ENCODE data around the gene PAX3.

The PAX3 gene

GRCh38 chr2:222298311-222299150, at the start of gene PAX3:
PAX3 (minus strand) TSS chr2:222298998; CDS start chr2:222298615, 383 bp downstream.
- no peak for DNase-seq (ENCODE audit: low read depth in 2 of 2)

- no peak for DNase-seq (ENCODE audit: low read depth in 2 of 2)
These were observed 42.5 kb upstream of the PAX3 start for GRCh38 chr2:222341331-222341730.

- no peak for DNase-seq (ENCODE audit: low read depth in 2 of 2)
These were observed 39.6 kb upstream of the PAX3 start for GRCh38 chr2:222338374-222338773.

GRCh38 chr2:222336931-222337330, 38.1 kb upstream of the PAX3 start:
- DNase-seq (ENCODE audit: low read depth in 2 of 2): no peak

- DNase-seq (ENCODE audit: low read depth in 2 of 2): no peak
These were observed 37.6 kb upstream of the PAX3 start for GRCh38 chr2:222336442-222336841.

GRCh38 chr2:222334914-222335313, 36.1 kb upstream of the PAX3 start:
- no peak for DNase-seq (ENCODE audit: low read depth in 2 of 2)

- no peak for DNase-seq (ENCODE audit: low read depth in 2 of 2)
These were observed 34.6 kb upstream of the PAX3 start for GRCh38 chr2:222333397-222333796.

GRCh38 chr2:222332116-222332515, 33.3 kb upstream of the PAX3 start:
- no peak for DNase-seq (ENCODE audit: low read depth in 2 of 2)

- DNase-seq (ENCODE audit: low read depth in 2 of 2): no peak
These were observed 32.1 kb upstream of the PAX3 start for GRCh38 chr2:222330910-222331309.

GRCh38 chr2:222322236-222322635, 23.4 kb upstream of the PAX3 start:
- DNase-seq (ENCODE audit: low read depth in 2 of 2): no peak

GRCh38 chr2:222320436-222321395, 21.9 kb upstream of the PAX3 start:
- DNase-seq (ENCODE audit: low read depth in 2 of 2): no peak

- no peak for DNase-seq (ENCODE audit: low read depth in 2 of 2)
These were observed 21.0 kb upstream of the PAX3 start for GRCh38 chr2:222319586-222320435.

GRCh38 chr2:222318712-222319585, 20.2 kb upstream of the PAX3 start:
- DNase-seq (ENCODE audit: low read depth in 2 of 2): no peak

GRCh38 chr2:222318026-222318711, 19.4 kb upstream of the PAX3 start:
- DNase-seq (ENCODE audit: low read depth in 2 of 2): no peak

- DNase-seq (ENCODE audit: low read depth in 2 of 2): no peak
These were observed 16.8 kb upstream of the PAX3 start for GRCh38 chr2:222315443-222316121.

- DNase-seq (ENCODE audit: low read depth in 2 of 2): no peak
These were observed 15.0 kb upstream of the PAX3 start for GRCh38 chr2:222313816-222314215.

GRCh38 chr2:222311978-222312738, 13.4 kb upstream of the PAX3 start:
- no peak for DNase-seq (ENCODE audit: low read depth in 2 of 2)

GRCh38 chr2:222311319-222311977, 12.7 kb upstream of the PAX3 start:
- no peak for DNase-seq (ENCODE audit: low read depth in 2 of 2)
